ENCODE measurements around the gene KRTAP12-1.

DNA sequence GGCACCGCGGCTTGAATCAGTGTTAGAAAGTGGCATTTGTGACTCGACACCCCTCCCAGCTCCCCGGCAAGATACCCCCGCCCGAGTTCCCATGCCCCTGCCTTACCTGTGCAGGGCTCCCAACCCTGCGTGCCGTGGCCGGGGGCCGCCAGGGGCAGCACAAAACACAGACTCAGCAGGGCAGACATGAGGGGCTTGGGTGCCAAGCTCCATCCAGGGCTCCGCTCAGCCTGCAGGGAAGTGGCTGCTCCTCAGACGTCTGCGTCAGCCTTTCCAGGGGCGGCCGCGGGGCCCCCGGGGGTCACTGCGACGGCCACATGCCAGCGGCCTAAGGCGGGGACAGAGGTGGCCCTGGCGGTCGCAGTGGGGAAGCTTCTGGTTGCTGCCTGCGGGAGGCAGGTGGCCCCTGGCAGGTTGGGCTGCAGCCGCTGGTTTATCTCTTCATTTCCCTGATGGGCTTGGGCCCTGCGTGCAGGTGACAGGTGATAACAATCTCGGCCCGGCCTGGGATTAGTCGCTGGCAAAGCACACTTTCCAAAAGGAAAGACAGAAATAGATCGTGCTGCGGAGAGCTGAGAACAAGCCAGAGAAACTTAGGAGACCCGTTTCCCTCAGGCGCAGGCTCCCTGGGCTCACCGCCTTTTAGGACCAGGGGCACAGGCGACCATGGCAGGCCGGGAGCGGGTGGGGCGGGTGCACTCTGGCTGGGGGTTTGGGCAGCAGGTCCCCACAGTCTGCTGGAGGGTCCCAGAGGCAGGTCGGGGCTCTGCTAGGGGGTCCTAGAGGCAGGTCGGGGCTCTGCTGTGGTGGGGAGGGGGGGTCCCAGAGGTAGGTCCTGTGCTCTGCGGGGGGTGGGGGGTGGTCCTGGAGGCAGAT lies 29.6 kb upstream of the KRTAP12-1 start, which contains the start of gene TSPEAR:
- no peak for TF ChIP-seq POLR2A (conservative IDR thresholded peaks at IDR 0.05)
- no peak for TF ChIP-seq PHF8 (IDR thresholded peaks at IDR 0.05; ENCODE audit: borderline replicate concordance, low read length)
- TF ChIP-seq KDM1A (IDR thresholded peaks at IDR 0.05), result no peak
- TF ChIP-seq, protein P1, sequence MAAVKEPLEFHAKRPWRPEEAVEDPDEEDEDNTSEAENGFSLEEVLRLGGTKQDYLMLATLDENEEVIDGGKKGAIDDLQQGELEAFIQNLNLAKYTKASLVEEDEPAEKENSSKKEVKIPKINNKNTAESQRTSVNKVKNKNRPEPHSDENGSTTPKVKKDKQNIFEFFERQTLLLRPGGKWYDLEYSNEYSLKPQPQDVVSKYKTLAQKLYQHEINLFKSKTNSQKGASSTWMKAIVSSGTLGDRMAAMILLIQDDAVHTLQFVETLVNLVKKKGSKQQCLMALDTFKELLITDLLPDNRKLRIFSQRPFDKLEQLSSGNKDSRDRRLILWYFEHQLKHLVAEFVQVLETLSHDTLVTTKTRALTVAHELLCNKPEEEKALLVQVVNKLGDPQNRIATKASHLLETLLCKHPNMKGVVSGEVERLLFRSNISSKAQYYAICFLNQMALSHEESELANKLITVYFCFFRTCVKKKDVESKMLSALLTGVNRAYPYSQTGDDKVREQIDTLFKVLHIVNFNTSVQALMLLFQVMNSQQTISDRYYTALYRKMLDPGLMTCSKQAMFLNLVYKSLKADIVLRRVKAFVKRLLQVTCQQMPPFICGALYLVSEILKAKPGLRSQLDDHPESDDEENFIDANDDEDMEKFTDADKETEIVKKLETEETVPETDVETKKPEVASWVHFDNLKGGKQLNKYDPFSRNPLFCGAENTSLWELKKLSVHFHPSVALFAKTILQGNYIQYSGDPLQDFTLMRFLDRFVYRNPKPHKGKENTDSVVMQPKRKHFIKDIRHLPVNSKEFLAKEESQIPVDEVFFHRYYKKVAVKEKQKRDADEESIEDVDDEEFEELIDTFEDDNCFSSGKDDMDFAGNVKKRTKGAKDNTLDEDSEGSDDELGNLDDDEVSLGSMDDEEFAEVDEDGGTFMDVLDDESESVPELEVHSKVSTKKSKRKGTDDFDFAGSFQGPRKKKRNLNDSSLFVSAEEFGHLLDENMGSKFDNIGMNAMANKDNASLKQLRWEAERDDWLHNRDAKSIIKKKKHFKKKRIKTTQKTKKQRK (IDR thresholded peaks at IDR 0.05; ENCODE audit: borderline replicate concordance, low read depth, low read length), result no peak
- TF ChIP-seq ELF1 (tag; IDR thresholded peaks at IDR 0.05), result no peak
- TF ChIP-seq RAD51 (IDR thresholded peaks at IDR 0.05; ENCODE audit: borderline replicate concordance, low read depth), result no peak
- TF ChIP-seq EGR1 (conservative IDR thresholded peaks at IDR 0.05), result no peak
- no peak for TF ChIP-seq EZH2 (IDR thresholded peaks at IDR 0.05; ENCODE audit: borderline replicate concordance, low read depth, low read length)
- no peak for TF ChIP-seq ZNF717 (CRISPR knock-in tag; IDR thresholded peaks at IDR 0.05)
